HG02571 (cell line): Measurements from ENCODE around the gene SLC39A6.
"Not testable (repeated sequence)": the region's sequence is repeated elsewhere in the genome, so short reads cannot be mapped to it uniquely, and the experiment has no call there.

ENCODE experiments used
- ATAC-seq: cut with Tn5 transposase; IDR thresholded peaks from one replicate; pipeline ENCODE4 v1.9.1; 2021; ENCODE audit warnings: mild to moderate bottlenecking, moderate library complexity; ENCODE audit not compliant: unreplicated experiment

Gene SLC39A6, protein sequence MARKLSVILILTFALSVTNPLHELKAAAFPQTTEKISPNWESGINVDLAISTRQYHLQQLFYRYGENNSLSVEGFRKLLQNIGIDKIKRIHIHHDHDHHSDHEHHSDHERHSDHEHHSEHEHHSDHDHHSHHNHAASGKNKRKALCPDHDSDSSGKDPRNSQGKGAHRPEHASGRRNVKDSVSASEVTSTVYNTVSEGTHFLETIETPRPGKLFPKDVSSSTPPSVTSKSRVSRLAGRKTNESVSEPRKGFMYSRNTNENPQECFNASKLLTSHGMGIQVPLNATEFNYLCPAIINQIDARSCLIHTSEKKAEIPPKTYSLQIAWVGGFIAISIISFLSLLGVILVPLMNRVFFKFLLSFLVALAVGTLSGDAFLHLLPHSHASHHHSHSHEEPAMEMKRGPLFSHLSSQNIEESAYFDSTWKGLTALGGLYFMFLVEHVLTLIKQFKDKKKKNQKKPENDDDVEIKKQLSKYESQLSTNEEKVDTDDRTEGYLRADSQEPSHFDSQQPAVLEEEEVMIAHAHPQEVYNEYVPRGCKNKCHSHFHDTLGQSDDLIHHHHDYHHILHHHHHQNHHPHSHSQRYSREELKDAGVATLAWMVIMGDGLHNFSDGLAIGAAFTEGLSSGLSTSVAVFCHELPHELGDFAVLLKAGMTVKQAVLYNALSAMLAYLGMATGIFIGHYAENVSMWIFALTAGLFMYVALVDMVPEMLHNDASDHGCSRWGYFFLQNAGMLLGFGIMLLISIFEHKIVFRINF

DNA sequence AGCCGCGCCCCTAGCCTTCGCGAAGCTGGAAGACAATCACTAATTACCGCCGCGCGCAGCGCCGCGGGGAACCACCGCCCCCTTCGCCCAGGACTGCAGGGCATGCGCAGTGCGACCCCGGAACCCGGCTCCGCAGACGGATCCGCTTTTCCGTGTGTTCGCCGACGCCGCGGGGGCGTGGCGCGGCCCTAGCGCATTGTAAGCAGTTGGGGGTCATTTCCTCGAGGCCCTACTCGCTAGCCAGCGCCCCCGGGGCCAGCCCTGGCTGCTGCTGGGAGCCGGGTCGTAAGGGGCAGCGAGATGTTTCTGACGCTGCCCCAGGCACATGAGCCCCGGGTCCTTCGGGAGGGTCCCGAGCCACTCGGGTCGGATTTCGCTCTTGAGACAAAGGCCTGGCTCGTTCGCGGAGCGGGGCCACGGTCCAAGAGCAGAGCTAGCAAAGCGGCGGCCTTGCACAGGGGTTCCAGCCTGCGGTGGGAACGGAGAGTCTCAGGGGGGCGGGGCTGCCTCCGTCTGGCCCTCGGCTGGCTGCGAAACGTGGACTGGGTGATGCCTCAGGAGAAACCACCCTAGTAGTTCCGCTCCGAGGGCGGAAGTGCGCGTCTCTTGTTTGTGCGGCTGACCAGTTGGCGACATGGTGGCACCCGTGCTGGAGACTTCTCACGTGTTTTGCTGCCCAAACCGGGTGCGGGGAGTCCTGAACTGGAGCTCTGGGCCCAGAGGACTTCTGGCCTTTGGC is at the start of gene SLC39A6, which contains the start of gene ELP2:
Gene SLC39A6, minus strand, starts transcription at position 41 of the 739 bp plus-strand sequence. CDS start 2,333 bp downstream, outside the sequence.
Gene ELP2, plus strand, starts transcription at position 600 of the 739 bp plus-strand sequence. Its CDS starts 35 bp downstream, at position 635.
- peak; percentile 95 for ATAC-seq

DNA sequence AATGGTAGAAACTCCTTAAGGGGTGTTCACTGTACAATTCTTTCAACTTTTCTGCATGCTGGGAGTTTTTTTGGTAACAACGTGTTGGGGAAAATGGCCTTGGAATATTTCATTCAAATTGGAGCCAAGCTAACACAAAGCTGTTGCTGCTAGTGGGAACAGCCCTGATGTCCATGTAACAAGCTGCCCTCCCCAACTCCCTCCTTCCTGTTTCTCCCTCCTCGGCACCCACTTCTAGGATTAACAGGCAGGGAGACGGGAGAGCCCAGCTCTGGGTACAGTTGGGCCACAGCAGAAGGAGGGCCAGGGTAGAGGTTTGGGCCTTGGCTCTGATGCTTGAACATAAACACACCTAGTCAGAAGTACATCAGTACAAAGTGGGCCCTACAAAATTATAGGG is 48.8 kb upstream of the SLC39A6 start:
- ATAC-seq: no peak

DNA sequence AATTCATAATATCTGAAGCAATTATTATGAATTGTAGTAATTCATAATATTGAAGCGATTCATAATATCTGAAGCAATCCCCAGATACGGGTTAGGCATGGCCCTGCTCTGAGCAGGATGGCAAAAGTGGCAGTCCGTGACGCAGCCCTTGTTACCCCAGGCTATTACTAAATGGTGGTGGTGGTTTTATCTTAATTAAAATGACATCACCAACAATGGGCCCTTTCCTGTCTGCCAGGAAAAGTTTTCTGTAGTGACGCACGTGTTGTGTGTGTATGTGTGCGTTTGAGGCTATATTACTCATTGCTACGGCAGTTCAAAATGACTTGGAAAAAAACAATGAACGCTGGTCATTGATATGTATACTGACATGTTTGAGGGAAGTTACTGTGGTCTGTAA is 47.6 kb upstream of the SLC39A6 start:
- no peak for ATAC-seq

DNA sequence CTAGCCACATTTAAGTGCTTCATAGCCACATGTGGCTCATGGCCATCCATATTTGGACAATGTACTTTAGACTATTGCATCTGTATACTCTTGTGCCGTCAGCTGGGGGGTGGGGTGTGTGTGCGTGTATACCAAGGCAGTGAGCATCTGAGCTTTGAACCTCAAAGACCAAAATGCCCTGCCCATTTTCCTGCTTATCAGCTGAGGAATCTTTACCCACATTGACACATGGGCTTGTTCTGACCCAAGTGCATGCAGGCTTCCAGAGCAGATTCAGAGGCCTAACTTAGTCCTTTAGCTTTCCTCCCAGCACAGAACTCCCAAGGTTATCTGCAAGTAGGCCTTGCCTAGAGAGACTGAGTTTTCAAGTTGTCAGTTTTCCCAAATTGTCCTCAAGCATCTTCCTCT is 47.0 kb upstream of the SLC39A6 start:
- no peak for ATAC-seq

DNA sequence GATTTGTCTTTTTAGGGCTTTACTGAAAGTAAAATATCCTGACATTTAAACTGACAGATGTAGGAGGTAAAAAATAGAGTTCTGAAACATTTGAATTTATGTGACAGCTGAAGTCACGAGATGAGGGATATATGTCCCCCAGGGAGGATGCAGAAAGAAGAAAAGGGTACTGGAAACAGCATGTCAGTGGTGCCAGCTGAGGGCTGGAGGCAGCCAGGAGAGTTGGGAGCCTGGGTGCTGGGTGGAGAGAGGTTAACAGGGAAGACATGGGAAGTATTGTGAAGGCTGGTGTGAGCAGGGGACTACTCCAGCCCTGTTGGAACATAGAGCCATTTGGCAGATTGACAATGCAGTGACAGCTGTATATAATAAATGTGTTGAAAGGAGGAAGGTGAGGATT is 46.3 kb upstream of the SLC39A6 start:
- no peak for ATAC-seq

DNA sequence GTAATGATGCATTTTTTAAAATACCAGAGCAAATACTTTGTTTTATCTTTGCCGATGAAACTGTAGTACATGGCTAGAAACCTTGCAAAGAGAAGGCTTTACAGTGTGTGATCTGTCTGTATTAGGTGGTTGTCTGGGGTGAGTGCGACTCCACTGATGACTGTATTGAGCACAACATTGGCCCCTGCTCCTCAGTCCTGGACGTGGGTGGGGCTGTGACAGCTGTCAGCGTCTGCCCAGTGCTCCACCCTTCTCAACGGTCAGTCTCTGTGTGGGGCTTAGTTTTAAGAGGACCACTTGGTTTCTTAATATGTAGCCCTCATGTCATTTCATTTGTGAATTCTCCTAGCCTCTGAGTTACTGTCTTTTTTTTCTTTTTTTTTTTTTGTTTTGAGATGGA is 40.8 kb upstream of the SLC39A6 start:
- ATAC-seq: no peak

DNA sequence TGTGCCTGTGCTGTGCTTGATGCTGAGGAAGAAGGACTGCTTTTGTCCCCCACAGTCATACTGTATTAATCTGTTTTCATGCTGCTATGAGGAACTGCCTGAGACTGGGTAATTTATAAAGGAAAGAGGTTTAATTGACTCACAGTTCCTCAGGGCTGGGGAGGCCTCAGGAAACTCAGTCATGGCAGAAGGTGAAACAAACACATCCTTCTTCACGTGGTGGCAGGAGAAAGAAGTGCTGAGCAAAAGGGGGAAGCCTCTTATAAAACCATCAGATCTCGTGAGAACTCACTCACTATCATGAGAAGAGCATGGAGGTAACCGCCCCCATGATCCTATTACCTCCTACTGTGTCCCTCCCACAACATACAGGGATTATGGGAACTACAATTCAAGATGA is 39.2 kb upstream of the SLC39A6 start:
- ATAC-seq: not testable (repeated sequence)

DNA sequence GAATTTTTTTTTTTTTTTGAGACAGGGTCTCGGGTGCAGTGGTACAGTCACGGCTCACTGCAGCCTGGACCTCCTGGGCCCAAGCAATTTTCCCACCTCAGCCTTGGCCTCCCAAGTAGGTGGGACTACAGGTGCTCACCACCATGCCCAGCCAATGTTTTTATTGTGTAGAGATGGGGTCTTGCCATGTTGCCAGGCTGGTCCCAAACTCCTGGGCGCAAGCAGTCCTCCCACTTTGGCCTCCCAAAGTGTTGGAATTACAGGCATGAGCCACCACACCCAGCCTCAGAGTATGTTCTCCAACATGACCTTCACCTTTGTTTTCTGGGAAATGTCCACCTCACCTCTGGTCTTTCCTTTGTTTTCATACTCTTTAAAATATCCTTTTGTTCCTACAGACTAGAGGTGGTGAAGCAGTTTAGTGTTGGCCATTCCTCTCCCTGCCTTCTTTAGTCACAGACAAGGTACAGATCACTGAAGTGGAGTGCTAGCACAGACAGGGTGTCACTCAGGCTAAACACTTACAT is 38.6 kb upstream of the SLC39A6 start:
- no peak for ATAC-seq

DNA sequence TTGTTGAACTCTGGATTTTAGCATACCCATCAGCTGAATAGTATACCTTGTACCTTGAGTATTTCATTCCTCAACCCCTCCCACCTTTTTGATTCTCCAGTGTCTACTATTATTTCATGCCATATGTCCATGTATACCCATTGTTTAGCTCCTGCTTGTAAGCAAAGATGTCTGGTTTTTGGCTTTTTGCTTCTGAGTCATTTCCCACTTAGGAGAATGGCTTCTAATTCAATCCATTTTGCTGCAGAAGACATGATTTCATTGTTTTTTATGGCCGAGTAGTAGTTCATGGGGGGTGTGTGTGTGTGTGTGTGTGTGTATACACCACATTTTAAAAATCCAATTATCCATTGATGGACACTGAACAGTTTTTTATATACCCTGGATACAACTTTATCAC is 33.8 kb upstream of the SLC39A6 start:
- ATAC-seq: no peak

DNA sequence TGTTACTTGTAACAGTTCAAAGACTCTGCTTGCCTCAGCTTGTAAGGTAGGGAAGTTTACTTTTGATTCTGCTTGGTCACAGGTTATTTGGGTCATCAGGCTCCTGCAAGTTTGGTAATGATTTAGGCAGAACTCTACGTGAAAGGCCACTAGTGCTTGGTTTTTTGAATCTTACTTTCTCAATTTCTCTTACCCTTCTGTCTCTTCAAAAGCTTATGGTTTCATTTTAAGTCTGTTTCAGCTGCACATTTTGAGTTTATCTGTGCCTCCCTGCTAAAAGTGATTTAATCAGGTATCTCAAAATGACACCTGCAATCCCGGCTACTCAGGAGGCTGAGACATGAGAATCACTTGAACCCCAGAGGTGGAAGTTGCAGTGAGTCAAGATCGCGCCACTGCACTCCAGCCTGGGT is 31.8 kb upstream of the SLC39A6 start:
- no peak for ATAC-seq

DNA sequence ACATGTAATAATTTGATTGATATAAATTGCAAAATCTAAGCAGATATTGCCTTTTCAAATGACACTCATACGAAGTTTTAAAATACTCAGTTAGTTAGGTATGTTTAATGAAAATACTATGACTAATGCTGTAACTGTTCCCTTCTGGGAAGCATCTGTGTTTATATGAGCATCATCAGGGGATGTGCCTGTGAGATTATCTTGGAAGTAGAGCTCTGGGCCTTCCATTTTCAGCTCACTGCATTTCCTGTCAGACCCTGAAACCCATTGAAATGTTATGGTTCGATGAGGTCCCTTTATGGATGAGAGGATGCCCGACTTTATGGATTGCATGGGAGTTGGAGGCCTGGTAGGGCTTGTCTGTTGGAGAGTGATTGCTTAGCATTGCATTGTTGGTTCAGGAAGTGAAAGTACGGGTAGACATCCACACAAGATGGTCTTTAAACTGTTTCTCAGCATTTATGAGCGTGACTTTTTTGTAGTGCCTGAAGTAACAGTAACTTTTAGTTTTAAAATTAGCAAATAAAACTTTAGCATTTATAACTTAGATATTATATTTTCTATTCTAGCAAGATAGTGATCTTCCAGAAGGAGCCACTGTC is 29.2 kb upstream of the SLC39A6 start:
- ATAC-seq: no peak

DNA sequence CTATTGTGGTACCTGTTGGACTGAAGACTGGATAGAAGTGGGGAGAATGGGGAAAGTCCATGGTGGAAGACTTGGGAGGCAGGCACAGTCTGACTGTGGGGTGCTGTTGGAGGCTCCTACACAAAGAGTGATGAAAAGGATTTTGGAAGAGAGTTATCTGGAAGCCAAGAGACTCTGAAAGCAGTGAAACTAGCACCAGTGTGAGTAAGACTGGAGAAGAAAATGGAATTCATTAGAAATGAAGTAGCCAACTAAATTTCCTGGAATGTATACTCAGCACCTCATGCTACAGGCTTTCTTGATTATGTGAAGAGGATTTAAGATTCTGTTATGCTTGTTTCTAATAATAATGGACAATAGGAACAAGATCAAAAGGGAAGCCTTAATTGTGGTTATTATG is 28.3 kb upstream of the SLC39A6 start:
- ATAC-seq: no peak

DNA sequence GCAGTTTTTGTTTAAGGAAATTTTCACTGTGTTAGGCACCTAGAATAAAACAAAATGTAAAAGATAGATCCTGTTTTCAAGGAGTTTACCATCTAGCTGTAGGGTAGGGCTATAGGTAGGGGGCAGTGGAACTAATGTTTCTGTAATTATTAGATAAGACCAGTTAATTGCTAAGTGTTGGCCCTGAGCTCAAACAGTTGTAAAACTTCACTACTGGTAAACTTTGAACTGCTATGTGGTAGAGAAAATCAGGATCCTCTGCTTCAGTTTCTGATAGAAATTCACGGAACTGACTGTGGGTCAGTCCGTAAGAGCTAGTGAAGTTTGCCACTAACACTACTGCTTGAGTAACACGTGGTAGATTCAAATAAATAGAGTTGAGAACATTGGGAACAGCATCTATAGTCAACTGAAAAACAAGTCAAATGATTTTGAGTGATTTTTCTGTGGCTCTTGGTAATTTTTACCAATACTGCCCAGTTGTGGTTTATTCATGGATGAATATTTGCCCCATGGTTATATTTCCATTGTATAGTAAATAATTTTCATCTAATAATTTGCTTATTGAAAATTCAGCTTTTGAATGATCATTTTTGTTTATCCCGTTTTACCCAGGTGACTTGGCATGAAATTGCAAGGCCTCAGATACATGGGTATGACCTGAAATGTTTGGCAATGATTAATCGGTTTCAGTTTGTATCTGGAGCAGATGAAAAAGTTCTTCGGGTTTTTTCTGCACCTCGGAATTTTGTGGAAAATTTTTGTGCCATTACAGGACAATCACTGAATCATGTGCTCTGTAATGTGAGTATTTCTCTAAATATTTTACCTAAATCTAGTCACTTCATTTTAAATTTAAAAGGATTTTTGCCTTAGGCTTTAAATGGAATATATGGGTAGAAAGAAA is 27.0 kb upstream of the SLC39A6 start:
- ATAC-seq: no peak

DNA sequence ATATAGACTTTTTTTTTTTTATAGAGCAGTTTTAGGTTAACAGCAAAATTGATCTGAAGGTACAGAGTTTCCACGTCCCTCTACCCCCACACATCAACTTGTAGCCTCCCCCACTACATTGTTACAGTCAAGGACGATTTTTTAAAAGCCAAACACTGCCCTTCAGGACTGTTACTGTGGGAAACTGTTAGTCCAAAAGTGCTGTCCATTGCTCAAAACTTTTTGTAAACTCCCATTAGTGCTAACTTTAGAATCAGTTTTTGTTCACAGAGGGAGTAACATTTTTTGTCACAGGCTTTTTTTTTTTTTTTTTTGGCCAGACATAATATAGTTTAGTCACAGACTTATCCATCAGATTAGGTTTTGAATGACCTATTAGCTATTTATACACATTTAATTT is 24.6 kb upstream of the SLC39A6 start:
- ATAC-seq: no peak

DNA sequence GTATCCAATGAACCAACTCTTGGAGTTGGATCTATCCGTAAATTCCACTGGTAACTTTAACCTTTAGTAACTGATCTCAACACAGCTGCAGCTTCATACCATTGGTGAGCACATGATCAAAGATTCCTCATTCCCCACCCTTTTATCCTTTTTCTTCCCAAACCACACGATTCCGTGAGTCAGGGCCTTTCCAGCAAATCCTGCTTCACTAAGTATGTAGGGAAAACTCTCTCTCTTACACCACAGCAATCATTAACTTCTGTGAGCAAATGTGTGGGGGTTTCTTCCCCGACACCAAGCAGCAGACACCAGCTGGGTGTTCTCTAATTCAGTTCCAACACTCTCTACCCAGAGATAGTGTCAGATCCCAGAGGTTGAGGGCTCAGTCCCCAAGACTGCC is 24.1 kb upstream of the SLC39A6 start:
- no peak for ATAC-seq

DNA sequence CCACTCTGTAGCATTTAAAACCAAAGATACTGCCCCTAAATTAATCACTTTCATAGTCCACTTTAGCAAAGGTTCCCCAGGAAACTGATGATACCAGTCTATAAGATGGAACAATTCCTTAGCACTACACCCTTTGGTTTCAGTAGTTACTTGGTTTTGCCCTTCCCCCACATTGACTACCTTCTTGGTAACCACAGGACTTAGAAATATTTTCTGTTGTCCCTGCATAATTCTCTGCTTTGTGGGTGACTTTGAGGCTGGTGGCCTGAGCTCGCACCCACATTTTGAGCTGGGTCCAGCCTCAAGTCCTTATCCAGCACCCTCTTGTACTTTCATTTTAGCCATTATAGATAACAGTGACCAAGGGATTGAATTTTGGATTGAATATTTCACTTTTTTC is 23.6 kb upstream of the SLC39A6 start:
- no peak for ATAC-seq

DNA sequence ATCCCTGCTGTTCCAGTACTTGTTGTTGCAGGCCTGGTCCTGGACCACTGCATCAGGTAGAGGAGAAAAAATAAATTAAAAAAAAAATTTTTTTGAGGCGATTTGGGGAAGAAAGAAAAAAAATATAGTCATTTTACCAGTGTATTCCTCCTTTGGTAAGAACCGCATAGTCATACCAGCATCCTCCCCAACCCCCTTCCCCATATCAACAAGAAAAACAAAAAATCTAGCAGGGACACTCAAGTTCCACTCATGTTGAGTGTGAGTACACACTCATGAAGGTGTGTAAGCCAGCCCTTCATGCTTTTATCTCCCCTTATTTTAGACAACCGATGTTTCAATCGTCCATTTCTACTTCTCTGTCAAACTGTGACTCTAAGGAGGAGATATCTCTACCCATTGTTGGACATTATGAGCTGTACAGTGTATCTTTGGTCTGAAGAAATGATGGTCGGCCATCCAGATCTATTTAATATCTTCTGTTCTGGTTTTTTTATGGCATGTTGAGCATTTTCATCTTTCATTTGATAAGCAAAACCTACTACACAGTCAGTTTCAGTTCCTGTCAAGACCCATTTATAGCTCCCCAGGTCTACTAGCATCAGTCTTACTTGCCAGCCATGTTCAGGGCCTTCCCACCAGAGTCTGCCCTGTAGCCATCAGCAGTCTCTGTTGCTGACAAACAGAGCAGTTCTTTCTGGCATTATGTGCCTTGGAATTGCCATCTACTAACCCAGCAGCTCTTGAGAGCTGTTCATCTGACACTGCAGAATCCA is 20.6 kb upstream of the SLC39A6 start:
- ATAC-seq: peak; percentile 82

DNA sequence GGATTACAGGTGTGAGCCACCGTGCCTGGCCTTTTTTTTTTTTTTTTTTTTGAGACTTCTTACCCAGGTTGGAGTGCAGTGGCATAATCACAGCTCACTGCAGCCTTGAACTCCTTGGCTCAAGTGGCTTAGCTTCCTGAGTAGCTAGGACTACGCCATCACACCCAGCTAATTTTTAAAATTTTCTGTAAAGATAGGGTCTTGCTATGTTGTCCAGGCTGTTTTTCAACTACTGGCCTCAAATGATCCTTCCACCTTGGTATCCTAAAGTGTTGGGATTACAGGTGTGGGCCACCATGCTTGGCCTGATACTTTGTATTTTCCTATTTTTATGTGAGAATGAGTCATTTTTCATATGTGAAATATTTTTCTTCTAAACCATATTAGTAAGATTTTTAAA is 14.3 kb upstream of the SLC39A6 start:
- ATAC-seq: no peak

DNA sequence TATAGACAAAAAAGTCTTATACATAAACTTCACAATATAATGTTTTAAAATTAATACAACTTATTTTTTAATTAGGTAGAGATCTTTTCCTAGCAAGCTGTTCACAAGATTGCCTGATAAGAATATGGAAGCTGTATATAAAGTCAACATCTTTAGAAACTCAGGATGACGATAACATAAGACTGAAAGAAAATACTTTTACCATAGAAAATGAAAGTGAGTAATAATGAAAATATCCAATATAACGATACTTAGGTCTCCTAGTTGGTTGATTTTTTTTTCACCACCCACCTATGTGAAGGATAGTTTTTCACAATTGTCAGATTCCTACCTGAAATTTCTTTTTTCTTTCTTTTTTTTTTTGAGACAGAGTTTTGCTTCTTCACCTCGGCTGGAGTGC is 13.6 kb upstream of the SLC39A6 start:
- ATAC-seq: no peak
